ENCODE measurements around the gene SUFU.
A peak's percentile ranks its signal among the peaks of the same experiment; 100 is the strongest.

SUFU gene

DNA sequence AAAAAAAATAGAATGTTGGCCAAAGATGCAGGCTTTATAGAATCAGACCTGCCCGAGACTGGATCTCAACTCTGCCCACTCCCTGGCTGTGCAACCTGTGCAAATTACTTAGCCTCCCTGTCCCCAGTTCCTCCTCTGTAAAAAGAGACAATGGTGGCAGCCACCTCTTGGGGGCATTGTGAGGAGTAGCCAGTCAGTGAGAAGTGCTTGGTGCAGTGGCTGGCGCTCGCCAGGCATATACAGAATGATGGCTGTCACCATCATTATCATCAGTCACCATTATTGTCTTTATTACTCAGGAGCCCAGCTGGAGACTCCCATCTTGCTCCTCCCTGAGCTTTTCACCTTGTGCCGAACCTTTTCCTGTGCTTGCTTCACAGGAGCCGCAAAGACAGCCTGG lies 111.1 kb downstream of the SUFU start:
- TF ChIP-seq CTCF (IDR thresholded peaks at IDR 0.05; ENCODE audit: low read depth, low read length, missing control alignments), result no peak
- no peak for DNase-seq (ENCODE audit: low read depth)
- H3K4me3 ChIP-seq (ENCODE audit: low read depth, low read length), result no peak overlapping the region

- peak; percentile 52 for TF ChIP-seq CTCF (IDR thresholded peaks at IDR 0.05; ENCODE audit: low read depth, low read length, missing control alignments)
- no peak for DNase-seq (ENCODE audit: low read depth)
- no peak overlapping the region for H3K4me3 ChIP-seq (ENCODE audit: low read depth, low read length)
Observed at GRCh38 chr10:102615361-102615760, 111.6 kb downstream of the SUFU start.

DNA sequence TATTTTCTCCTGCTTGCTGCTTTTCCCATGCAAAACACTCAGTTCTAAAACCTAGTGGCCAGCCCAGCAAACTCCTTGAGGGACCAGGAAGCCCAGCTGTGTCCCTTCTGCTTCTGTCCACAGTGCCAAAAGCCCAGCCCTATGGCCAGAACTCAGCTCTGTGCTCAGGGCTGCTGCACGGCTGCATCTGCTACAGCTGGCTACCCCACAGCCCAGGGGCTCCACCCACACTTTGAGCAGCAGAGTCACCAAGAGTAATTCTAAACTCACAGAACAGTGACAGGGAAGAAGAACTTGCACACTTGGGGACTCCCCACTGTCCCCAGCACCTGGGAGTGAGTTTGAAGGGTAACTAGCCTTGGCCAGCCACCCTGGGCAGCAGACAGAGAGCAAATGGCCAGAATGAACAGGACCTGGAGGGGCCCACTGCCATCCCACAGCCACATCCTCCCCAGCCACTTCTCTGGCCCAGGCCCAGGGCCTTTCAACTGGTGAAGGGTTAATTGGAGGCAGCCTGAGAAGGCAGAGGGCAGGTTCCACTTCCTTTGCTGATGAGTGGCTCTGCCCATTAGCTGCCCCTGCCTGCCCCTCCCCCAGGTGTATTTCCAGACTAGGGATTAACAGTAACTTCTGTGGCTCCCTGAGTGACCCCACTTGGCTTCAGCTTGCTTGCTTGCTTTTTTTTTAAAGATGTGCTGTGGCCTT lies 112.4 kb downstream of the SUFU start:
- DNase-seq (ENCODE audit: low read depth), result no peak
- TF ChIP-seq CTCF (IDR thresholded peaks at IDR 0.05; ENCODE audit: low read depth, low read length, missing control alignments), result no peak
- no peak overlapping the region for H3K4me3 ChIP-seq (ENCODE audit: low read depth, low read length)

DNA sequence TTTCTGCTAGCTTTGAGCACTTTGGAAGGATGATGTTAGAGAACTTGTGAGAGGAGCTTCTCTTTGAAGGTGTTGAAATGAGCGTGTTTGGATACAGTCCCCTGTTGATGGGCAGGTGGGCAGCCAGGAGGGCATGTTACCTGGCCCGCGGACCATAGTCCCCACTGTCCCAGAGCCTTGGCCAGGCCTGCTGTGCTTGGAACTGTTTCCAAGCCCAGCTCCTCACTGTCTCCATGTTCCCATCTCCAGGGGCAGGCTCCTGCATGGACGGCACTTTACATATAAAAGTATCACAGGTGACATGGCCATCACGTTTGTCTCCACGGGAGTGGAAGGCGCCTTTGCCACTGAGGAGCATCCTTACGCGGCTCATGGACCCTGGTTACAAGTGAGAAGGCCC lies 113.3 kb downstream of the SUFU start:
- no peak for TF ChIP-seq CTCF (IDR thresholded peaks at IDR 0.05; ENCODE audit: low read depth, low read length, missing control alignments)

DNA sequence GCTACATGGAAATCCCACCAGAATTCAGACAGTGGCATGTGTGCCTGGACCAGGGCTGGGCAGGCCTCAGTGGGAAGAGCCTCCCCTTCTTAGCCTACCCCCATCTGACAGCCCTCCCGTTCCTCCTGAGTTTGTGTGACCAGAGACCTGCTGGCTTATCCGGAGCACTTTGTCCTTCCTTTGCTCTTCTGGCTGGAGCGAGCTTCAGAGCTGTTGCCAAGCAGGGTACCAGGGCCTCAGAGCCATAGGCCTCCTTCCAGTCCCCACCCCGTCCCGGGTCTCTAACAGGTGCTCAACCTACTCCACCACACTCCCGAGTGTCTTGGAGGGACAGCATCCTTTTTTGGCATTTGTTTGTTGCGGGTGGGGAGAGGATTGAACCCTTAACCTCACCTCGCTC lies 114.0 kb downstream of the SUFU start:
- no peak for DNase-seq (ENCODE audit: low read depth)
- no peak overlapping the region for H3K4me3 ChIP-seq (ENCODE audit: low read depth, low read length)
- no peak for TF ChIP-seq CTCF (IDR thresholded peaks at IDR 0.05; ENCODE audit: low read depth, low read length, missing control alignments)

More for the DNA sequence above, 113.3 kb downstream of the SUFU start:
- no peak overlapping the region for H3K4me3 ChIP-seq (ENCODE audit: low read depth, low read length)
- no peak for DNase-seq (ENCODE audit: low read depth)

GRCh38 chr10:102619281-102619981 lies 115.7 kb downstream of the SUFU start:
- no peak for DNase-seq (ENCODE audit: low read depth)
- H3K4me3 ChIP-seq (ENCODE audit: low read depth, low read length), result no peak overlapping the region
- no peak for TF ChIP-seq CTCF (IDR thresholded peaks at IDR 0.05; ENCODE audit: low read depth, low read length, missing control alignments)

All from GM12864 (cell line).